Measurements from ENCODE around the gene OTX1. TPM values are rescaled to one million over a fixed set of nuclear protein-coding genes. Genes with fewer than 3 reads are reported as not detected.
"Not testable (repeated sequence)": the region's sequence is repeated elsewhere in the genome, so short reads cannot be mapped to it uniquely, and the experiment has no call there.

Gene OTX1
- total RNA-seq, 1 experiment from 2014 or later = 0.90 TPM

GRCh38 chr2:63018439-63018838 is 32.2 kb upstream of the OTX1 start (continued):
- TF ChIP-seq E2F4 (CRISPR knock-in tag; IDR thresholded peaks at IDR 0.05; ENCODE audit: borderline replicate concordance, low read depth) (no peak), ELF4 (CRISPR knock-in tag; IDR thresholded peaks at IDR 0.05; ENCODE audit: low read depth) (no peak), OVOL2 (CRISPR knock-in tag; IDR thresholded peaks at IDR 0.05; ENCODE audit: borderline replicate concordance) (no peak), SP1 (CRISPR knock-in tag; conservative IDR thresholded peaks at IDR 0.05) (no peak), ERG (CRISPR knock-in tag; IDR thresholded peaks at IDR 0.05) (no peak), CBFB (CRISPR knock-in tag; IDR thresholded peaks at IDR 0.05; ENCODE audit: low read depth) (no peak), NR1H2 (CRISPR knock-in tag; IDR thresholded peaks at IDR 0.05) (no peak)

GRCh38 chr2:63019686-63020085 is 30.9 kb upstream of the OTX1 start:
- ATAC-seq; H3K27ac Mint-ChIP-seq; H3K36me3 Mint-ChIP-seq; H3K9me3 Mint-ChIP-seq; DNase-seq (ENCODE audit: low spot score); H3K4me1 Mint-ChIP-seq; H3K4me3 Mint-ChIP-seq; POLR2A ChIA-PET; H3K27me3 Mint-ChIP-seq (ENCODE audit: low read depth): not testable (repeated sequence)
- CTCF ChIA-PET = interaction anchor here (1.4 kb wide), 1 partner anchor 562 kb away, joined by 6 read pairs; no protein-coding TSS in a partner anchor

GRCh38 chr2:63023444-63023843 is 27.2 kb upstream of the OTX1 start:
- no peak overlapping the region for H3K4me3 Mint-ChIP-seq
- ChIA-PET CTCF (interaction anchor here (1.4 kb wide), 1 partner anchor 11 kb away, joined by 3 read pairs; no protein-coding TSS in a partner anchor), POLR2A (no interaction called here)
- no peaks in the 10 kb centered on the region for H3K36me3 Mint-ChIP-seq
- ATAC-seq = peak; percentile 98
- no peak overlapping the region for H3K27ac Mint-ChIP-seq
- H3K27me3 Mint-ChIP-seq (ENCODE audit: low read depth) = no peaks in the 10 kb centered on the region
- DNase-seq (ENCODE audit: low spot score) = peak; percentile 35
- TF ChIP-seq FOXP1 (CRISPR knock-in tag; IDR thresholded peaks at IDR 0.05; ENCODE audit: borderline replicate concordance) = no peak
- no peak for TF ChIP-seq CBFB (CRISPR knock-in tag; IDR thresholded peaks at IDR 0.05; ENCODE audit: low read depth)
- TF ChIP-seq TCF7 (CRISPR knock-in tag; IDR thresholded peaks at IDR 0.05; ENCODE audit: low read depth) = no peak
- TF ChIP-seq RELA (CRISPR knock-in tag; IDR thresholded peaks at IDR 0.05; ENCODE audit: borderline replicate concordance) = no peak
- no peak for TF ChIP-seq NFE2L1 (CRISPR knock-in tag; IDR thresholded peaks at IDR 0.05)
- TF ChIP-seq CTCF (IDR thresholded peaks at IDR 0.05) = peak; percentile 23
- no peak for TF ChIP-seq ZNF232 (CRISPR knock-in tag; IDR thresholded peaks at IDR 0.05)
- TF ChIP-seq NFATC4 (CRISPR knock-in tag; IDR thresholded peaks at IDR 0.05) = no peak
- TF ChIP-seq USF2 (CRISPR knock-in tag; IDR thresholded peaks at IDR 0.05) = no peak
- no peaks in the 10 kb centered on the region for H3K4me1 Mint-ChIP-seq
- H3K9me3 Mint-ChIP-seq = no peaks in the 10 kb centered on the region

GRCh38 chr2:63027220-63027619 is 23.4 kb upstream of the OTX1 start:
- H3K4me3 Mint-ChIP-seq = no peak overlapping the region
- no peaks in the 10 kb centered on the region for H3K27me3 Mint-ChIP-seq (ENCODE audit: low read depth)
- H3K36me3 Mint-ChIP-seq = no peaks in the 10 kb centered on the region
- no peak for ATAC-seq
- CTCF ChIA-PET = no interaction called here
- no peak overlapping the region for H3K27ac Mint-ChIP-seq
- POLR2A ChIA-PET = no interaction called here
- H3K9me3 Mint-ChIP-seq = no peaks in the 10 kb centered on the region
- no peak for DNase-seq (ENCODE audit: low spot score)
- no peak for TF ChIP-seq STAT6 (CRISPR knock-in tag; conservative IDR thresholded peaks at IDR 0.05; ENCODE audit: low read depth)
- TF ChIP-seq FOXJ3 (CRISPR knock-in tag; IDR thresholded peaks at IDR 0.05; ENCODE audit: borderline replicate concordance) = no peak
- no peak for TF ChIP-seq EMX1 (CRISPR knock-in tag; IDR thresholded peaks at IDR 0.05)
- H3K4me1 Mint-ChIP-seq = no peaks in the 10 kb centered on the region

Data from WTC11 (cell line).